Hematopoietic multipotent progenitor cell (in vitro differentiated cells): ENCODE measurements around the gene ZFR. TPM values are rescaled to one million over a fixed set of nuclear protein-coding genes. Genes with fewer than 3 reads are reported as not detected.

Source experiments
- DNase-seq, 3 donors: peaks; one replicate each; pipeline ENCODE4 v3.0.0-alpha.2; 2011 to 2015; ENCODE audit warnings: low read depth in 2 of 3, low spot score in 2 of 3
- total RNA-seq: library from RNA; depleted of rRNA; stranded (reverse); fragments of >200 nt; gene quantifications from one replicate; pipeline ENCODE4 v1.2.3, GENCODE V29; 2012

The ZFR gene
- 138 TPM for total RNA-seq

- peak; percentile 90 to 94 (median 93) for DNase-seq
Observed at GRCh38 chr5:32444431-32445286, at the start of gene ZFR. TSS of gene ZFR (minus strand) at chr5:32444740. CDS start at chr5:32444658, 82 bp downstream.

- DNase-seq: no peak
Observed at GRCh38 chr5:32490972-32491557, 46.5 kb upstream of the ZFR start.

GRCh38 chr5:32489791-32490562 is 45.4 kb upstream of the ZFR start:
- peak; percentile 52 to 82 (median 69) for DNase-seq

GRCh38 chr5:32487424-32487823 is 42.9 kb upstream of the ZFR start:
- no peak for DNase-seq

- no peak for DNase-seq
Observed at GRCh38 chr5:32487008-32487407, 42.5 kb upstream of the ZFR start.

- no peak for DNase-seq
Observed at GRCh38 chr5:32482193-32482592, 37.7 kb upstream of the ZFR start.

- DNase-seq: no peak
Observed at GRCh38 chr5:32479096-32479495, 34.6 kb upstream of the ZFR start.

- no peak for DNase-seq
Observed at GRCh38 chr5:32476891-32477290, 32.4 kb upstream of the ZFR start.

GRCh38 chr5:32475334-32476097 is 31.0 kb upstream of the ZFR start:
- no peak for DNase-seq

GRCh38 chr5:32474209-32474854 is 29.8 kb upstream of the ZFR start:
- no peak for DNase-seq

GRCh38 chr5:32473072-32473471 is 28.5 kb upstream of the ZFR start:
- no peak for DNase-seq

- no peak for DNase-seq
Observed at GRCh38 chr5:32471784-32472183, 27.2 kb upstream of the ZFR start.

GRCh38 chr5:32465076-32465475 is 20.5 kb upstream of the ZFR start:
- DNase-seq: no peak

GRCh38 chr5:32462618-32463017 is 18.1 kb upstream of the ZFR start:
- DNase-seq: no peak

GRCh38 chr5:32461441-32462120 is 17.0 kb upstream of the ZFR start:
- no peak for DNase-seq

GRCh38 chr5:32460702-32461101 is 16.2 kb upstream of the ZFR start:
- no peak for DNase-seq

GRCh38 chr5:32458880-32459495 is 14.4 kb upstream of the ZFR start:
- no peak for DNase-seq

- DNase-seq: no peak
Observed at GRCh38 chr5:32455311-32455710, 10.8 kb upstream of the ZFR start.

GRCh38 chr5:32454821-32455220 is 10.3 kb upstream of the ZFR start:
- no peak for DNase-seq
